Astrocyte of the cerebellum (primary cell): ENCODE data around the gene UGP2.
"Not testable (repeated sequence)": the region's sequence is repeated elsewhere in the genome, so short reads cannot be mapped to it uniquely, and the experiment has no call there.

Experiments
- DNase-seq: peaks from one replicate; pipeline ENCODE4 v3.0.0-alpha.2; 2011; ENCODE audit warnings: low read depth
- H3K4me3 ChIP-seq: 2 replicates; pipeline ENCODE4 v1.5.1; 2011; ENCODE audit warnings: mild to moderate bottlenecking, low read depth, low read length, moderate library complexity
- CTCF ChIP-seq: IDR thresholded peaks from 2 replicates; pipeline ENCODE4 v1.5.1; 2012; ENCODE audit warnings: low read length, low read depth, moderate library complexity, mild to moderate bottlenecking; ENCODE audit errors: missing control alignments
- in situ Hi-C: cut with HindIII; loops from 2 replicates; pipeline ENCODE4 v1.10.0; 2017; ENCODE audit warnings: low sequenced_read_pairs

The UGP2 gene

GRCh38 chr2:63899639-63900038 lies 57.9 kb downstream of the UGP2 start:
- in situ Hi-C loops = no loop called here
- no peak for TF ChIP-seq CTCF
- no peak overlapping the region for H3K4me3 ChIP-seq
- no peak for DNase-seq

DNA sequence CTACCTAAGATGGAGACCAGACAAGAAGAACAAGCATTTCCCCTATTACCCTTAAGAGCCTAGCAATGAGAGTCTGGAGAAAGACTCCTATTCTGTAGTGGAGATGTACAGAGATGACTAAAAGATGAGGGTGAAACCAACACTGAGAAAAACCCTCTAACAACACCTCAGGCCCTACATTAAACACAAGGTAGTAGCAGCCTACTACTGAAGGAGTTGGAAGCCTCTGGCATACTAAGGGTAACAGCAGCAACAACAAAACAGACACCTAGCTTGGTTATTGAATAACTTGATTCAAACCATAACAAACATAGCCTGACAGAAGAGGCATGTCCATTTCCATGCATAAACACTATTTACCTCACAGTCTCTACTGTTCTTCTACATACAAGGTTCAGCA lies 60.5 kb downstream of the UGP2 start:
- no peak for DNase-seq
- H3K4me3 ChIP-seq = no peak overlapping the region
- in situ Hi-C loops = no loop called here
- no peak for TF ChIP-seq CTCF

DNA sequence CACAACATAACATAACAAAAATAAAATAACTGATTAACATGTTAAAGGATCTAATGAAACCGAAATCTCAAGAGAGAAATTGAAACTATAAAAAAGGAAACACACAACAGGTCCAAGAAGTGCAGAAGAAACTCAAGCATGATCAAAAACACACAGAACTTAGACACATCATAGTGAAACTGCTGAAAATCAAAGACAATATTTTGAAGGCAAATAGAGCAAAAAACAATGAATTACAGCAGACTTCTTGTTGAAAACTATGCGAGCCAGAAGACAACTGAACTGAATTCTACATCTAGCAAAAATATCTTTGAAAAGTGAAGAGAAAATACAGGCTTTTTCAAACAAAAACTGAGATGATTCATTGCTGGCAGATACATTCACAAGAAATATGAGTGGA lies 61.3 kb downstream of the UGP2 start:
- H3K4me3 ChIP-seq = no peak overlapping the region
- TF ChIP-seq CTCF = no peak
- in situ Hi-C loops = no loop called here
- no peak for DNase-seq

DNA sequence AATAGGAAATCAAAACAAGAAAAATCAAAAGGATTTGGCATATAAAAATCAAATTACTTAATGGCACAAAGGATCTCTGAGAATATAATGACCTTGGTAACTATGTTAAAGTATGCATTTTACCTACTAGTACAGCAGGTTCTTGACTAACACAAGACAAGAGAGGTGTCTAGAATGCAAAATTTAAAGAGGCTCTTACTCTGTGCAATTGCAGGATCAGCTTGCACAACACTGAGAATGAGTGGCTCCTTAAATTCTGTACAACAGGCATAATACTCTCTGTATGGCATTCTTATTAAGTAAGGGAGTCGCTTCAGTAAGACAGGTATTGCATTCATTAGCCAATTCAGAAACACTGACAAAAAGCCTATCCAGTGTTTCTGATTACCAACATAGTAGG lies 72.6 kb downstream of the UGP2 start:
- in situ Hi-C loops = no loop called here
- no peak for TF ChIP-seq CTCF
- H3K4me3 ChIP-seq = no peak overlapping the region
- DNase-seq = no peak

DNA sequence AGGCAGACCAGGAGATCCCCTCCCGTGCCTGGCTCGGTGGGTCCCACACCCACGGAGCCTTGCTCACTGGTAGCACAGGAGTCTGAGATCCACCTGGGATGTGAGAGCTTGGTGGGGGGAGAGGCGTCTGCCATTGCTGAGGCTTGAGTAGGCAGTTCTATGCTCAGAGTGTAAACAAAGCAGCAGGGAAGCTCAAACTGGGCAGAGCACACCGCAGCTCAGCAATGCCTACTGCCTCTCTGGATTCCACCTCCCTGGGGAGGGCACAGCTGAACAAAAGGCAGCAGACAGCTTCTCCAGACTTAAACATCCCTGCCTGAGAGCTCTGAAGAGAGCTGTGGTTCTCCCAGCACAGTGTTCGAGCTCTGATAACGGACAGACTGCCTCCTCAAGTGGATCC lies 85.1 kb downstream of the UGP2 start:
- H3K4me3 ChIP-seq = no peak overlapping the region
- in situ Hi-C loops = no loop called here
- no peak for TF ChIP-seq CTCF
- no peak for DNase-seq

DNA sequence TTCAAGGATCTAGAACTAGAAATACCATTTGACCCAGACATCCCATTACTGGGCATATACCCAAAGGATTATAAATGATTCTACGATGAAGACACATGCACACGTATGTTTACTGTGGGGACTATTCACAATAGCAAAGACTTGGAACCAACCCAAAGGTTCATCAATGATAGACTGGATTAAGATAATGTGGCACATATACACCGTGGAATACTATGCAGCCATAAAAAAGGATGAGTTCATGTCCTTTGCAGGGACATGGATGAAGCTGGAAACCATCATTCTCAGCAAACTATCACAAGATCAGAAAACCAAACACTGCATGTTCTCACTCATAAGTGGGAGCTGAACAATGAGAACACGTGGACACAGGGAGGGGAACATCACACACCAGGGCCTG lies 90.4 kb downstream of the UGP2 start:
- in situ Hi-C loops, H3K4me3 ChIP-seq, DNase-seq: not testable (repeated sequence)
